Common myeloid progenitor, CD34-positive (primary cell): ENCODE results near the gene RAB5B.

Source experiments
- CTCF ChIA-PET: fragments of 350-600 bp; sonication (Branson Sonifier 250); formaldehyde crosslinking; loops from one replicate; lab custom pipeline; 2021; ENCODE audit warnings: antibody characterized with exemption; lab: Charles Lee
- POLR2A ChIA-PET: fragments of 350-600 bp; sonication (Branson Sonifier 250); formaldehyde crosslinking; loops from one replicate; lab custom pipeline; 2021; ENCODE audit warnings: antibody characterized with exemption; lab: Charles Lee
- DNase-seq, 3 donors: peaks; one replicate each; pipeline versions ENCODE4 v3.0.0 to v3.0.0-alpha.2; 2013
- H3K27ac ChIP-seq, 2 experiments: 1 replicate in 1 of 2; 2 replicates in 1 of 2; pipeline ENCODE4 v1.7.0; 2013; ENCODE audit warnings: inconsistent platforms in 2 of 2, low read length in 2 of 2, mild to moderate bottlenecking in 2 of 2, low read depth in 1 of 2, moderate library complexity in 1 of 2; ENCODE audit not compliant: severe bottlenecking in 2 of 2, insufficient read depth in 1 of 2, poor library complexity in 1 of 2
- H3K27me3 ChIP-seq, 5 experiments: replicated peaks in 2 of 5; 1 replicate in 3 of 5; 2 replicates in 2 of 5; pipeline versions ENCODE4 v1.6.1 to v1.7.0; 2013; ENCODE audit warnings: low read length in 4 of 5, mild to moderate bottlenecking in 2 of 5, moderate library complexity in 2 of 5, inconsistent platforms in 1 of 5; ENCODE audit not compliant: insufficient read depth in 5 of 5, control insufficient read depth in 4 of 5
- H3K36me3 ChIP-seq, 4 experiments: 1 replicate in 2 of 4; 2 replicates in 2 of 4; pipeline versions ENCODE4 v1.6.1 to v1.7.0; 2013; ENCODE audit warnings: low read length in 3 of 4, control low read depth in 1 of 4, mild to moderate bottlenecking in 1 of 4; ENCODE audit not compliant: control insufficient read depth in 4 of 4, insufficient read depth in 4 of 4
- H3K4me1 ChIP-seq, 4 experiments: 1 replicate in 3 of 4; 2 replicates in 1 of 4; pipeline versions ENCODE4 v1.6.1 to v1.7.1; 2013; ENCODE audit warnings: low read length in 3 of 4, mild to moderate bottlenecking in 3 of 4, control low read depth in 1 of 4, inconsistent platforms in 1 of 4, moderate library complexity in 1 of 4; ENCODE audit not compliant: control insufficient read depth in 4 of 4, insufficient read depth in 4 of 4; ENCODE audit errors: control extremely low read depth in 1 of 4
- H3K4me3 ChIP-seq, 7 experiments: 1 replicate in 4 of 7; 2 replicates in 3 of 7; pipeline versions ENCODE4 v1.5.1 to v1.7.0; 2013; ENCODE audit warnings: mild to moderate bottlenecking in 7 of 7, low read length in 6 of 7, moderate library complexity in 6 of 7, inconsistent platforms in 2 of 7, low read depth in 2 of 7, control low read depth in 1 of 7; ENCODE audit not compliant: insufficient read depth in 4 of 7, control insufficient read depth in 1 of 7; ENCODE audit errors: extremely low read depth in 1 of 7
- H3K9me3 ChIP-seq, 5 experiments: 1 replicate in 4 of 5; 2 replicates in 1 of 5; pipeline versions ENCODE4 v1.6.1 to v1.7.1; 2013; ENCODE audit warnings: low read length in 4 of 5, mild to moderate bottlenecking in 2 of 5, inconsistent platforms in 1 of 5, low read depth in 1 of 5, moderate library complexity in 1 of 5; ENCODE audit not compliant: control insufficient read depth in 4 of 5, insufficient read depth in 2 of 5; ENCODE audit errors: control extremely low read depth in 1 of 5
- WGBS: methylation state at CpG from one replicate; pipeline ENCODE4 v1.1.5; 2013; ENCODE audit not compliant: insufficient coverage; 5-methylcytosine and 5-hydroxymethylcytosine counted together

RAB5B gene

GRCh38 chr12:56034586-56035332 is 60.9 kb downstream of the RAB5B start:
- peaks cover 13 to 70% (median 48%) of the 10 kb centered on the region in 4 experiments for H3K36me3 ChIP-seq
- H3K4me3 ChIP-seq, result no peak overlapping the region
- no peaks in the 10 kb centered on the region for H3K27me3 ChIP-seq
- no peak overlapping the region for H3K27ac ChIP-seq
- no peaks in the 10 kb centered on the region for H3K9me3 ChIP-seq
- no peaks in the 10 kb centered on the region for H3K4me1 ChIP-seq
- DNase-seq, result no peak
- over 99% methylated on average over 17 of the region's 21 CpGs for WGBS
- CTCF ChIA-PET, result interaction anchor here (0.6 to 5.3 kb wide), 2 partner anchors 38 to 51 kb away, joined by 4 to 31 read pairs; partner anchors contain the start of gene SUOX
- POLR2A ChIA-PET, result no interaction called here

GRCh38 chr12:56037161-56037560 is 63.3 kb downstream of the RAB5B start:
- CTCF ChIA-PET, result interaction anchor here (0.6 to 5.0 kb wide), 4 partner anchors 31 to 298 kb away, joined by 3 to 64 read pairs (median 4); partner anchors contain the start of genes PA2G4 and SUOX
- DNase-seq, result no peak
- no peak overlapping the region for H3K4me3 ChIP-seq
- H3K27me3 ChIP-seq, result no peaks in the 10 kb centered on the region
- POLR2A ChIA-PET, result interaction anchor here (0.6 kb wide), 1 partner anchor 46 kb away, joined by 3 read pairs; no protein-coding TSS in a partner anchor
- peak overlapping the region in 1 of 2 experiments; percentile 51 for H3K27ac ChIP-seq
- peaks cover 13 to 57% (median 40%) of the 10 kb centered on the region in 4 experiments for H3K36me3 ChIP-seq
- H3K9me3 ChIP-seq, result no peaks in the 10 kb centered on the region
- H3K4me1 ChIP-seq, result peaks cover 0 to 9% (median 5%) of the 10 kb centered on the region in 4 experiments
- WGBS, result no CpG with 5 or more reads among the region's 2 CpGs

- H3K36me3 ChIP-seq, result peaks cover 5 to 49% (median 33%) of the 10 kb centered on the region in 4 experiments
- H3K27me3 ChIP-seq, result no peaks in the 10 kb centered on the region
- peaks cover 6 to 17% (median 11%) of the 10 kb centered on the region in 4 experiments for H3K4me1 ChIP-seq
- H3K9me3 ChIP-seq, result no peaks in the 10 kb centered on the region
- WGBS, result no CpG with 5 or more reads among the region's 2 CpGs
- DNase-seq, result no peak
- H3K27ac ChIP-seq, result no peak overlapping the region
- ChIA-PET POLR2A (no interaction called here), CTCF (interaction anchor here (0.9 to 5.0 kb wide), 6 partner anchors 9 to 220 kb away, joined by 3 to 64 read pairs (median 4); partner anchors contain the start of genes ORMDL2, PA2G4, SARNP and SUOX)
- no peak overlapping the region for H3K4me3 ChIP-seq
Observed at GRCh38 chr12:56038022-56038655, 64.3 kb downstream of the RAB5B start.

- peaks cover 9 to 53% (median 34%) of the 10 kb centered on the region in 4 experiments for H3K36me3 ChIP-seq
- no peaks in the 10 kb centered on the region for H3K27me3 ChIP-seq
- WGBS, result no CpG with 5 or more reads among the region's 1 CpG
- H3K4me1 ChIP-seq, result peaks cover 6 to 23% (median 15%) of the 10 kb centered on the region in 4 experiments
- CTCF ChIA-PET, result interaction anchor here (0.6 to 5.0 kb wide), 11 partner anchors 11 to 301 kb away, joined by 3 to 64 read pairs (median 4); partner anchors contain the start of gene SUOX
- no peak for DNase-seq
- no peak overlapping the region for H3K4me3 ChIP-seq
- peak overlapping the region in 1 of 2 experiments; percentile 5 for H3K27ac ChIP-seq
- POLR2A ChIA-PET, result interaction anchor here (1.5 kb wide), 1 partner anchor 44 kb away, joined by 3 read pairs; no protein-coding TSS in a partner anchor
- H3K9me3 ChIP-seq, result no peaks in the 10 kb centered on the region
Observed at GRCh38 chr12:56040151-56040550, 66.3 kb downstream of the RAB5B start.

GRCh38 chr12:56040963-56041551 is 67.2 kb downstream of the RAB5B start:
- H3K27ac ChIP-seq, result peak overlapping the region in 1 of 2 experiments; percentile 97
- H3K27me3 ChIP-seq, result no peaks in the 10 kb centered on the region
- H3K9me3 ChIP-seq, result no peaks in the 10 kb centered on the region
- H3K4me1 ChIP-seq, result peaks cover 6 to 23% (median 15%) of the 10 kb centered on the region in 4 experiments
- CTCF ChIA-PET, result interaction anchor here (0.7 to 5.0 kb wide), 14 partner anchors 12 to 302 kb away, joined by 3 to 64 read pairs (median 4); partner anchors contain the start of genes PA2G4 and SUOX
- no peak for DNase-seq
- WGBS, result 89% methylated on average over 10 of the region's 14 CpGs
- peaks cover 6 to 51% (median 31%) of the 10 kb centered on the region in 4 experiments for H3K36me3 ChIP-seq
- POLR2A ChIA-PET, result interaction anchor here (1.5 kb wide), 1 partner anchor 45 kb away, joined by 3 read pairs; no protein-coding TSS in a partner anchor
- H3K4me3 ChIP-seq, result peak overlapping the region in 6 of 7 experiments; percentile 32 to 98 (median 64)

- POLR2A ChIA-PET, result no interaction called here
- H3K4me3 ChIP-seq, result peak within 1 kb of the TSS; percentile 89 to 99 (median 97)
- no peaks in the 10 kb centered on the region for H3K27me3 ChIP-seq
- DNase-seq, result peak; percentile 99 to 100 (median 100)
- WGBS, result 0% methylated on average over 29 of the region's 50 CpGs
- peaks cover 6 to 24% (median 15%) of the 10 kb centered on the region in 4 experiments for H3K4me1 ChIP-seq
- no peaks in the 10 kb centered on the region for H3K9me3 ChIP-seq
- peaks cover 5 to 47% (median 29%) of the 10 kb centered on the region in 4 experiments for H3K36me3 ChIP-seq
- peak within 1 kb of the TSS; percentile 92 to 97 for H3K27ac ChIP-seq
- CTCF ChIA-PET, result interaction anchor here (0.7 to 5.0 kb wide), 8 partner anchors 12 to 111 kb away, joined by 3 to 64 read pairs (median 4); partner anchors contain the start of gene SUOX
Observed at GRCh38 chr12:56041552-56042429, 67.9 kb downstream of the RAB5B start, which contains the start of gene RPS26. Gene RPS26, plus strand, starts transcription at chr12:56041918. Its CDS starts 249 bp downstream, at chr12:56042167.
